Right atrium auricular region (tissue), 2 donors: ENCODE data around the gene MYH13. TPM values are rescaled to one million over a fixed set of nuclear protein-coding genes. Genes with fewer than 3 reads are reported as not detected.
"Not testable (repeated sequence)": the region's sequence is repeated elsewhere in the genome, so short reads cannot be mapped to it uniquely, and the experiment has no call there.

ENCODE experiments used
- DNase-seq: peaks from one replicate; pipeline ENCODE4 v3.0.0-alpha.2; 2019; ENCODE audit warnings: low spot score
- H3K27ac ChIP-seq, 2 donors: fragments of 200-600 bp; sonication (generic); 1 replicate in 1 of 2; 2 replicates in 1 of 2; pipeline ENCODE4 v1.5.1; 2016 to 2019
- H3K27me3 ChIP-seq, 2 donors: fragments of 200-600 bp; sonication (generic); one replicate each; pipeline versions ENCODE4 v1.5.1 to v1.6.0; 2017 to 2019
- H3K36me3 ChIP-seq: fragments of 200-600 bp; sonication (generic); one replicate; pipeline ENCODE4 v1.5.1; 2016
- H3K4me1 ChIP-seq, 2 donors: fragments of 200-600 bp; sonication (generic); one replicate each; pipeline versions ENCODE4 v1.5.1 to v1.6.0; 2017 to 2019
- H3K4me3 ChIP-seq, 2 donors: fragments of 200-600 bp; sonication (generic); 1 replicate in 1 of 2; 2 replicates in 1 of 2; pipeline ENCODE4 v1.5.1; 2017 to 2019; ENCODE audit warnings: mild to moderate bottlenecking in 1 of 2, moderate library complexity in 1 of 2
- H3K9me3 ChIP-seq, 2 donors: fragments of 200-600 bp; sonication (generic); one replicate each; pipeline ENCODE4 v1.5.1; 2019
- CTCF ChIP-seq, 2 donors: fragments of 200-600 bp; sonication (generic); IDR thresholded peaks; one replicate each; pipeline ENCODE4 v1.5.1; 2019; ENCODE audit warnings: antibody characterized with exemption in 2 of 2
- total RNA-seq, 2 donors: library from RNA; depleted of rRNA; stranded (reverse); fragments of >200 nt; gene quantifications; one replicate each; pipeline ENCODE4 v1.1.0, GENCODE V29; 2016

Gene MYH13
- total RNA-seq, 2 donors from 2014 or later = not detected

GRCh38 chr17:10304758-10305300 lies 68.0 kb downstream of the MYH13 start:
- Histone ChIP-seq H3K9me3 (no peaks in the 10 kb centered on the region), H3K4me3 (no peak overlapping the region), H3K36me3 (no peaks in the 10 kb centered on the region), H3K27ac (no peak overlapping the region), H3K27me3 (no peaks in the 10 kb centered on the region), H3K4me1 (no peaks in the 10 kb centered on the region)
- TF ChIP-seq CTCF (IDR thresholded peaks at IDR 0.05) = no peak
- DNase-seq = no peak

GRCh38 chr17:10297691-10298090 lies 75.1 kb downstream of the MYH13 start:
- Histone ChIP-seq H3K4me1 (no peaks in the 10 kb centered on the region), H3K27me3 (no peaks in the 10 kb centered on the region), H3K9me3 (no peaks in the 10 kb centered on the region), H3K4me3 (no peak overlapping the region), H3K36me3 (no peaks in the 10 kb centered on the region), H3K27ac (no peak overlapping the region)
- TF ChIP-seq CTCF (IDR thresholded peaks at IDR 0.05) = no peak
- DNase-seq = no peak

GRCh38 chr17:10295728-10296343 lies 77.0 kb downstream of the MYH13 start:
- H3K36me3 ChIP-seq = no peaks in the 10 kb centered on the region
- peak in 1 of 2 donors; percentile 73 for TF ChIP-seq CTCF (IDR thresholded peaks at IDR 0.05)
- H3K27ac ChIP-seq = no peak overlapping the region
- H3K4me3 ChIP-seq = no peak overlapping the region
- H3K9me3 ChIP-seq = no peaks in the 10 kb centered on the region
- no peaks in the 10 kb centered on the region for H3K27me3 ChIP-seq
- no peak for DNase-seq
- no peaks in the 10 kb centered on the region for H3K4me1 ChIP-seq

GRCh38 chr17:10294180-10294579 lies 78.6 kb downstream of the MYH13 start:
- no peaks in the 10 kb centered on the region for H3K27me3 ChIP-seq
- H3K9me3 ChIP-seq = no peaks in the 10 kb centered on the region
- TF ChIP-seq CTCF (IDR thresholded peaks at IDR 0.05) = no peak
- H3K4me3 ChIP-seq = no peak overlapping the region
- H3K4me1 ChIP-seq = no peaks in the 10 kb centered on the region
- no peaks in the 10 kb centered on the region for H3K36me3 ChIP-seq
- DNase-seq = no peak
- H3K27ac ChIP-seq = no peak overlapping the region

GRCh38 chr17:10292057-10292937 lies 80.5 kb downstream of the MYH13 start:
- TF ChIP-seq CTCF (IDR thresholded peaks at IDR 0.05) = no peak
- peak; percentile 74 for DNase-seq
- H3K4me3 ChIP-seq = peak overlapping the region; percentile 9 to 14
- H3K4me1 ChIP-seq = no peaks in the 10 kb centered on the region
- H3K27ac ChIP-seq = peak overlapping the region in 1 of 2 donors; percentile 58
- no peaks in the 10 kb centered on the region for H3K27me3 ChIP-seq
- H3K9me3 ChIP-seq = no peaks in the 10 kb centered on the region
- H3K36me3 ChIP-seq = no peaks in the 10 kb centered on the region

GRCh38 chr17:10291576-10291975 lies 81.2 kb downstream of the MYH13 start:
- H3K4me1 ChIP-seq, DNase-seq, H3K27me3 ChIP-seq, H3K36me3 ChIP-seq, H3K9me3 ChIP-seq: not testable (repeated sequence)
- peak overlapping the region; percentile 9 to 14 for H3K4me3 ChIP-seq
- peak overlapping the region in 1 of 2 donors; percentile 58 for H3K27ac ChIP-seq
